ENCODE results near the gene HS2ST1.
"Not testable (repeated sequence)": the region's sequence is repeated elsewhere in the genome, so short reads cannot be mapped to it uniquely, and the experiment has no call there.

HS2ST1 gene

DNA sequence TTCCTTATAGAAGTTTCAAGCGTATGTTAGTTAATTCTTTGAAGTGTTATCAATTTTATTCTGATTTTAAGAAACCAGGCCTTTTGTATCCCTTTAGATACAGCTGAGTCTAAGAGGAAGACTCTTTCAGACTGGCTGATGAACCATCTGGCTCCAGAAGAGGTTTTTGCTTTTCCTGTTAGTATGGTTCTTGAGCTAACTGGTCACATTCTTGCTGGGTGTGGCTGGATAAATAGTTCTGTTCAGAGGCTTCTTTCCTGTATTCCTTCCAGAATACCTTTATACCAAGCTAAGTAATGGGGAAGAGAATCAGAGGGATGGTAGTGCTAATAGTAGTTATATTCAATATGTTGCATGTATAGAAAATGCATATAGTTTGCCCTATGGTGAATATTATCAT is 12.4 kb downstream of the HS2ST1 start:
- DNase-seq, result no peak

DNA sequence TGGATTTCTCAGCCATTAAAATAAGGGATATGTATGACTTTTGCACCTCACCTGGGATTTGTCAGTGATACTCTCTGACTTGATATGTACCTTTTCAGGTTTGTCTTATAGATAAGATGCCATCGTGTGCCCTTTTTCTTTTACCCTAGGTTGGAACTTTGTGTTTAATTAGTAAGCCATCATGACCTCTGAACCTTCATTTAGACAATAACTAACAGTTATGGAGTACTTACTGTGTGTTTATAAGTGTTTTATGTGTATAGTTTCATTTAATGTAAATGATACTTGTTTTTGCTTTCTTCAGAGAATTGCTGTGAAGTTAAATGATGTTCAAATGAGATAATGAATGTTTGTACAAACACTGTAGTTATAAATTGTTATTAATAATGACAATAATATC is 14.4 kb downstream of the HS2ST1 start:
- no peak for DNase-seq

DNA sequence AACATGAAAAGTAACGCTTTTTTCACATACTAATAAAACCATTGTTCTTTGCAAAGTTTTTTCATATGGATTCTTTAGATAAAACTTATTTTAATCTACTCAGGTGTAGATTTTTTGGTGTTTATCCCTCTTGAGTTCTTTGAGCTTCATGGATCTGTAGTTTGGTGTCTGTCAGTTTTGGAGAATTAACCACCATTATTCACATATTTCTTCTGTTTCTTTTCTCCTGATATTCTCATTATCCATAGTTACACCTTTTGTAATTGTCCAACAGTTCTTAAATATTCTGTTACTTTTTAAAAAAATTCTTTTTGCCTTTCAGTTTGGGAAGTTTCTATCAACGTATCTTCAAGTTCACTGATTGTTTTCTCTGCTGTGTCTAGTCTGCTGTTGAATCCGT is 18.6 kb downstream of the HS2ST1 start:
- no peak for DNase-seq

DNA sequence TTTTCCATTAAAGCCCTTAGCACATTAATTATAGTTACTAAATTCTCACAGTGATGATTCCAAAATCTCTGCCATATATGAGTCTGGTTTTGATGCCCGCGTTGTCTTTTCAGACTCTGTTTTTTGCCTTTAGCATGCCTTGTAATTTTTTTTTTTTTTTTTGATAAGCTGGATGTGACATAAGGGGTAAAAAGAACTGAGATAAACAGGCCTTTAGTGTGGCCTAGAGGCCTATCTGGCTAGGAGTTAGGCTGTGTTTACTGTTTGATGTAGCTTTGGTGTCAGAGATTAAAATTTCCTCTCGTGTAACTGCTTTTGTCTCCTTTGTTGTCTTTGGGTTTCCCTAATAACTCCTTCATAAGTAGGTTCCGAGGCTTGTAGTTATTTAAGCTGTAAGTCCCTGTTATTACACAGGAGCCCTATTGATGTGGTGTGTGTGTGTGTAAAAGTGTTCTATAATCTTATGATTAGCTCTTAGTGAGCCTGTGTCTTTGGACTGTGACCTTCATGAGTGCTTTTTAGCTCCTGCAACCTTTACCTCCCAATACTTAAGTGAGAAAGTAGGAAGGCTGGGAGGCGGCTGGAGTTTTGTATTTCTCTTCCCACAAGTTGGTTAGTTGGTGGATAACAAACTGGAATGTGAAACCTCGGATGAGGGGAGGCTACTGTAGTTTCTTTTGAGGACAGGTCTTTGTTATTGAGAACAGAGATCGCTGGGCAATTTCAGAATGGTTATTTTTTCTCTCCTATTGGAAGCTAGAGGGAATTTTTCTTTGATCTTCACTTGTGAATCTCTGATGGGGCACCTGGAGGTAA is 19.3 kb downstream of the HS2ST1 start:
- DNase-seq, result no peak

DNA sequence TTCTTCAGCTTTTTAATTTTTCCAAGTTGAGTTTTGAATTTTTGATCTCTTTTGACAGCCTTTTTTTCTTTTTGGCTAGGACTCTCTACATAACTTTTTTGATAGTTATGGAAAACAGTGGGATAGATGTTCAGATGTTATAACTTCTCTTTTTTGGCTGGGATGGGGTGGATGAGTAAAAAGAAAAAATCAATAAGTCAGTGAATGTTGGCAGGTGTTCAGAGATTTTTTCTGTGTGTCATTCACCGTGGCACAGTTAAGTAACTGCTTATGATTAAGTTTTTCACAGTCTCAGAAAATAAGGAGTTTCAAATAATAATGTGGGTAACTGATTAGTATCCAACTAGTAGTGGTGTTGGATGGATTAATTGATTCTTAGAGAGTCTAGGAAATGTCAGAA is 24.0 kb downstream of the HS2ST1 start:
- no peak for DNase-seq

DNA sequence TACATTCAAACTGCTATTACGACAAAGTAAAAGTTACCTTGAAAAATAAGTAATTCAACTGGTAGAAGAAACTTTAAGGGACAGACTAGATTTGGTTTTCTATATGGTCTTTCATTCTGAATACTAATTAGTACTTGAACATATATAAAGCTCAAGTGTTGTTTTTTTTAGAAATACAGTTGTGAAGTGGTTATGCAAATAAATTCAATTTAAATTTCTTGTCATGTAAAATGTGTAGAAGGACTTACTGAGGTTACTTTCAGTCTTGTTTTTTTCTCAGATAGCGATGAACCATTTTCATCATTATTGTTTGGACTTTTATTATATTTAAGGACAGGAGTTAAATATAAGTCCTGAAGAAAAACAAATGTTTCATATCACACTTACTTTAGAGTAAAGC is 24.4 kb downstream of the HS2ST1 start:
- no peak for DNase-seq

DNA sequence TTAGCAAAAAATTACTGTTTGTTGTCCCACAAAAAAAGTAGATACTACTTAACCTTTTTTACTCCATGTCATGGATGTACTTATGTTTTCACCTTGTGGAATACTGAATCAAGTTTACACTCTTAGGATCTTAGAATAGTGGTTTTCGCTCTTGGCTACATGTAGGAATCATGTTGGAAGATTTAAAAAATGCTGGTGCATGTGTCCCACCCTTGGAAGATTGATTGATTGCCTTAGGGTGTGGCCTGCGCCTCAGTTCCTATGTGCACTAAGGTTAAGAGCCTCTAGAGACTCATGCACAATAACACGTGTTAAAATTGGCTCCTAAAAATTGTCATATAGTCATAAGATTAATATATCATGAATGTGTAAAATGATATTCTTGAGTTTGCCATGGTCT is 25.0 kb downstream of the HS2ST1 start:
- DNase-seq, result no peak

DNA sequence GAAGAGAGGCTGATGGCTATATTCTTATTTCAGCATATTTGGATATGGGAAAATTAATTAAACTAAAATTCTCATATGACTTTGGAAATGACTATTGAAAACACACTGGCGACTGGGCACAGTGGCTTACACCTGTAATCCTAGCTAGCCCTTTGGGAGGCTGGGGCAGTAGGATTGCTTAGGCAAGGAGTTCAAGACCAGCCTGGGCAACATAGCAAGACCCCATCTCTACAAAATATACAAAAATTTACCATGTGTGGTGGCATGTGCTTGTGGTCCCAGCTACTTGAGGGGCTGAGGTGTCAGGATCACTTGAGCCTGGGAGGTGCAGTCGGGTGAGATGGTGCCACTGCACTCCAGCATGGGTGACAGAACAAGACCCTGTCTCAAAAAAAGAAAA is 26.2 kb downstream of the HS2ST1 start:
- DNase-seq, result no peak

DNA sequence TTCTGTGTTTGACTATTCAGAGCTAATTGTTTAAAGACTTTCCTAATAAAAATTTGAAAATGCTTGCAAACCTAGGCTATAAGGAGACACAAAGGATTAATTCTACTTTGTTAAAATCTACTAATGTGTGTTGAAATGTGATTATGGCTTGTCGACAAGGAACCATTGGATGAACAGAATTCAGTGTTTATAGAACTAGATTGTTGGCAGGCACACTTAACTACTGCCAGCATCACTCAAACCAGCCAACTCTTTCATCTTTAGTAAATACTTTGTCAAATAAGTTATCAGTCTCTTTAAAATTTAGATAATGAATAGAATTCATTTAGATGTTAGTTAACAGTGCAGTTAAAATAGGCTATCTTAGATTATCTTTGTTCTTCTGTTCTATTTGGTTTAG is 27.6 kb downstream of the HS2ST1 start:
- no peak for DNase-seq

DNA sequence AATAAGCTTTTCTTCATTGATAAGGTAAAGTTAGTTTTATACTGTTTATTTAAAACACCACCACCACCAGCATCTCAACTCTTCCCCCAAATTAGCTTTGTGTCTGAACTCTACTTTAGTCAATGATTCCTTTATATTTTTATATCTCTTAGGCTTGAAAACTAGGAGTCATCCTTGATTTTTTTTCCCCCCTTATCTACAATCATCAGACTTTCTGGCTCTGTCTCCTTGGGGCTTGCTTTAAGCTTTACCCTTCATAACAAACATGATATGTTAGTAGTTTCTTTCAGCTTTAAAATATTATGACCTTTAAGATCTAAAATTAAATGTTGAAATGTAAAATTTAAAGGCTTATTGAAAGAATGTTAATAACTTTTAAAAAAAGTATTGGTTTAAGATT is 28.3 kb downstream of the HS2ST1 start:
- DNase-seq, result no peak

DNA sequence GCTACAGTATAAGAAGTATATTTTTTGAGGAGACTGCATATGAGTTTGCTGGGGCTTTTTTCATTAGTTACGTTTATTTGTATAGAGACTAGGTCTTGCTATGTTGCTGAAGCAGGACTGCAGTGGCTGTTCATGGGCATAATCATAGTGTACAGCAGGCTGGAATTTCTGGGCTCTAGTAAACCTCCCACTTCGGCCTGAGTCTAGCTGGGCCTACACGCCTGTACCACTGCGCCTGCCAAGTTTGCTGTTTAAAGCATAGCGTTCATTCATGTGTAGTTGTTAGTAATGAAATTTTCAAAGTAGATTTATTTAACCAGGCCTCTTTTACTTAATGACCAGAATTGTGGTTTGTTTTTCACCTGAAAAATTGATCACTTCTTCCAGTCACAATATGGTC is 33.8 kb downstream of the HS2ST1 start:
- DNase-seq, result no peak

DNA sequence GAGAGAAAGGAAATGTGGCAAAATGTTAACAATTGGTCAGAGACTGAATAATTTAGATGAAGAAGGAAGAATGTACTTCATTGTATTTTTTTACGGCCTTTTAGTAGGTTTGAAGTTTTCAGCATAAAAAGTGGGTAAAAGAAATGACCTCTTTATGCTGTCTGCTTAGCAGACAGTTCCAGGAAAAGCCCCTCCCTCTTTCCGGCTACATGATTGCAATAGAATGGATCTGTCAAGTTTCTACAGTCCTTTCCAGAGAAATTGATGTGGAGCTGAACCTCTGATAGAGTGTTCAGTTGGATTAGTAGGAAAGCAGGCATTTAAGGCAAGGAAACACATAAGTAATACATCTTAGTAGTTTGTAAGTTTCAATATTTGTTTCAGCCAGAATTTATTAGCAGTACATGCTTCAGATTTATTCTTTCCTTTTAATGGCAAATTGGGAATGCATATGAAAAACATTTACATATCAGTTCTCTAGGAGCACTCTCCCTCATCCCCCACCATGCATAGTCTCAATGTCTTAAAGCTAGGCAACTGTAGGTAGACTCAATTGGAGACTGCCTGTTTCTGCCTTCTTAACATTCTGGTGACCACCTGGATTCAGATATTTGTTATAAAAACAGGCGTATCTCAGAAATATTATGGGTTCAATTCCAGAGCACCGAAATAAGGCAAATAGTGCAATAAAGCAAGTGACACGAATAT is 36.4 kb downstream of the HS2ST1 start:
- no peak for DNase-seq

DNA sequence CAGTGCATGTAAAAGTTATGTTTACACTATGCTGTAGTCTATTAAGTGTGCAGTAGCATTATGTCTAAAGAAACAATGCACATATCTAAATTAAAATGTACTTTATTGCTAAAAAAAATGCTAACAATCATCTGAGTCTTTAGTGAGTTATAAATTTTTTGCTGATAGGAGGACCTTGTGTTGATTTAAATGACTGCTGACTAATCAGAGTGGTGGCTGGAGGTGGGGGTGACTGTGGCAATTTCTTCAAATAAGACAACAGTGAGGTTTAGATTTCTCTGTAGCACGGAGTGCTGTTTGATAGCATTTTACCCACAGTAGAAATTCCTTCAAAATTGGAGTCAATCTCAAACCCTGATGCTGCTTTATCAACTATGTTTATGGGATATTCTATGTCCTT is 37.0 kb downstream of the HS2ST1 start:
- no peak for DNase-seq

DNA sequence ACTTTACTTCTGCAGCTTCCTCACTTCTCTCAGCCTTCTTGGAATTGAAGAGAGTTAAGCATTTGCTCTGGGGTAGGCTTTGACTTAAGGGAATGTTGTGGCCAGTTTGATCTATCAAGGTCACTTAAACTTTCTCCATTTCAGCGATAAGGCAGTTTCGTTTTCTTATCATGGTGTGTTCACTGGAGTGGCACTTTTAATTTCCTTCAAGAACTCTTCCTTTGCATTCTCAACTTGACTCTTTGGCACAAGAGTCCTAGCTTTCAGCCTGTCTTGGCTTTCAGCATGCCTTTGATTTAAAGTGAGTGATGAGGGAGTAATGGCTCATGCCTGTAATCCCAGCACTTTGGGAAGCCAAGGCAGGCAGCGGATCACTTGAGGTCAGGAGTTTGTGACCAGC is 38.7 kb downstream of the HS2ST1 start:
- no peak for DNase-seq

DNA sequence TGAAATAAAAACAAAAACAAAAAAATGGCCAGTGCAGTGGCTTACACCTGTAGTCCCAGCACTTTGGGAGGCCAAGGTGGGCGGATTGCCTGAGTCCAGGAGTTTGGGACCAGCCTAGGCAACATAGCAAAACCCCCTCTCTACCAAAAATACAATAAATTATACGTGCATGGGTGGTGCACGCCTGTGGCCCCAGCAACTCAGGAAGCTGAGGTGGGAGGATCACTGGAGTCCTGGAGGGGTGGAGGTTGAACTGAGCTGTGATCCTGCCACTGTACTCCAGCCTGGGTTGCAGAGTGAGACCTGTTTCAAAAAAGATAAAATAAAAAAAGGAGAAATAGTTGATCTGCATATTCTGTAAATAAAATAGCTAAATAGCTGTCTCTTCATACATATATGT is 41.2 kb downstream of the HS2ST1 start:
- DNase-seq, result no peak

DNA sequence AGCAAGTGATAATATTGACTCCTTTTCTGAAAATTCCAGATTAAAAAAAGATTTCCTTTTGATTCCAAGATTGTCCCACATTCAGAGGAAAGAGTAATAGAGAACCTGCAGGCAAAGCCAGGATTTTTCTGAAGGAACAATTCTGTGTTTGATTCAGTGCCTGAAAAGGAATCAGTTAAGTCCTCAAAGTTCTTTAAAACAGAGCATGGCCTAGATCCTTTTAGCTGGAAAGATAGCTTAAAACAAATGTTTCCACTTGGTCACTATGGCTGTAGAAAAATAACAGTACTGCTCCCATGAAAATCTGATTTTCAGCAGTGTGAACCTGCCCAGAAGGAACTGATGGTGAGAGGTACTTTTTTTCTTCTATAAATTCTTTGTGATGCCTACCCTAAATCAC is 41.8 kb downstream of the HS2ST1 start:
- no peak for DNase-seq

DNA sequence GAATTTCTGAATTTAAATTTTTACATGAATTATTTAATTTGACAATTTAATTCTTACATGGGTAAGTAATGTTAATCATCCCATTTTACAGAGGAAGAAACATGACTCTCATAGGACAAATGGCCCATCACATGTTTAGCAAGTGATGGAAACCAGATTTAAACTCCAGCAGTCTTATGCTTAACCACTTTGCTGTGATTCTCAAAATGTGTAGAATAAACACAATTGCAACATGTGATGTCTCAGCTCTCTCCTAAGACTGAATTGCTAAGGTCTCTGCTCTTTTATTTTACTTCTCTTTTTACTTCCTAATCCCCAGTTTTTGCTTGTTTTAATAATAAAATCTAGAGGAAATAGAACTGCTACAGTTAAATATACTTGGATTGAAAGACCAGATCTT is 42.8 kb downstream of the HS2ST1 start:
- DNase-seq, result no peak

DNA sequence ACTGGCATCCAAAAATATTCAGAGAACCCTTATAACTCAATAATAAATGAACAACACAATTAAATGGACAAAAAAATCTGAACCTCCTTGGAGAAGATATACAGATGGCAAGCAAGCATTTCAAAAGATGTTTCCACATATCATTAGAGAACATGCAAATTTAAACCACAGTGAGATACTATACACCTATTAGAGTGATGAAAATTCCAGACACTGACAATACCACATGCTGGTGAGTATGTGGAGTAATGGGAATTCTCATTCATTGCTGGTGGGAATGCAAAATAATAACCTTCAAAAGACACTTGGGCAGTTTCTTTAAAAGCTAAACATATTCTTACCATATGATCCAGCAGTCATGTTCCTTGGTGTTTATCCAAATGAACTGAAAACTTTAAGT is 46.1 kb downstream of the HS2ST1 start:
- DNase-seq, result no peak

DNA sequence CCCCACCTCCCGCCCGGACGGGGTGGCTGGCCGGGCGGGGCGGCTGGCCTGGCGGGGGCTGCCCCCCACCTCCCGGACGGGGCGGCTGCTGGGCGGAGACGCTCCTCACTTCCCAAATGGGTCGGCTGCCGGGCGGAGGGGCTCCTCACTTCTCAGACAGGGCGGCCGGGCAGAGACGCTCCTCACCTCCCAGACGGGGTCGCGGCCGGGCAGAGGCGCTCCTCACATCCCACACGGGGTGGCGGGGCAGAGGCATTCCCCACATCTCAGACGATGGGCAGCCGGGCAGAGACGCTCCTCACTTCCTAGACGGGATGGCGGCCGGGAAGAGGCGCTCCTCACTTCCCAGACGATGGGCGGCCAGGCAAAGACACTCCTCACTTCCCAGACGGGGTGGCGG is 49.4 kb downstream of the HS2ST1 start:
- not testable (repeated sequence) for DNase-seq

DNA sequence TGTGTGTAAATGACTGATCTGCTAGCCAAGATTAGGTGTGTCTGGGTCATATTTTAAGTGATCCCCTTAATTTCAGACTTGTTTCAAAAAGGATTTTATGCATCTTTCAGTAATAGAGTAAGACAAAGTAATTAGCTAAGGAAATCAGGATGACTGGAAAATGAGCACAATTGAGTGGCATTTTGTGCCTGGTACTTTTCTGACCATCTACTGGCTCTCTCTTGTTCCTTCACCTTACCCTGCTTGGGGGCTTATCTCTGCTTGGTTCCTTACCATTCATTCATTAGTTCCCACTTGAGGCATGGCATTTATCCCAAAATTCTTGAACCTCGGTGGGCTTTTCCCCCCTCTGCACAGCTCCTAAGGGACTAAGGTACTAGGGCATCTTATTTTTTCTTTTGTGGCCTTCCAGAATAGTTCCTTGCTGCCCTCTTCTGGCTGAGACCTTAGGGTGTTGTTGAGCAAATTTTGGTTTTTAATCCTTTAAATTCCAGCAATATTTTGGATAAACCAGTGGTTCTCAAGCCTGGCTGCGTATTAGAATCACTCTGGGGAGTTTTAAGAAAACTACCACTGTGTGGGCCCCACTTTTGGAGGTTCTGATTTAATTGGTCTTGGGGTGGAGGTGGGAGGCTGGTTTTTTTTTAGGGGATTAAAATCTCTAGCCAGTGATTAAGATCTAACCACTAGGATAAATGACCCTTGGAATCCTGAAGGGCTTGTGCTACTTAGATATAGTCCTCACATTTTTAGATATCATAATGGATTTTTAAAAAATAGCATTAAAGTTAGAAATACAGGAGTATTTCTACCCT is 50.8 kb downstream of the HS2ST1 start:
- DNase-seq, result no peak

DNA sequence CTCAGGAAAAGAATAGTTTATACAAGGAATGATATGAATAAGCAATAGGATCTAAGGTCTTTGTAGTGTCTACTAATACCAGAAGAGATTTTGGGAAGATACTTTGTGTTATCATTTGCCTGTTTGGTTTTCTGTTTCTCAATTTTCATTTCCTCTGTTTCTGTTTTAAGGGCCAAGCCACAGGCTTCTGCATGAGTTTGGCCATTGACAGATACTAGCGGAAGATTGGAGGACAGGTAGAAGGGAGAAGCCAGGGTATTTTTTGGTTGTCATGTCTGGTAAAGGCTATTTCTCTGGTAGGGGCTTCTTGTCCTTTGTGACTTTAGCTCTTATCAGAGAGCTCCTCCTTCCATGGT is 51.4 kb downstream of the HS2ST1 start:
- DNase-seq, result no peak

DNA sequence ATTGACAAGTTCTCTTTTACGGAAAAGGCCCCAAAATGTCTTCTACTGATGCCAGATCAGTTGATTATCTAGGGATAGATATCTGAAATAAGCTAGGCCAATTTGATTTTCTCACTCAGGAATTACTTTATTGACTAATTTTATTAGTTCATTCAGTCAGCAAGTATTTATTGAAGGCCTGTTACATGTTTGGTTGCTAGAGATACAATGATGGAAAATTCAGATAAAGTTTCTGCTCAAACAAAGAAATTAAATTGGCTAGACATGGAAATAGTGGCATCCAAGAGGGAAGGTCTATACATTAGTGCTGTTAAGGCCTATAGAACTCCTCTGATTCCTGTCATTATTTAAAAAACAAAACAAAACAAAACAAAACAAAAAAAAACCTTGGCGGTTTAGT is 56.5 kb downstream of the HS2ST1 start:
- DNase-seq, result no peak

DNA sequence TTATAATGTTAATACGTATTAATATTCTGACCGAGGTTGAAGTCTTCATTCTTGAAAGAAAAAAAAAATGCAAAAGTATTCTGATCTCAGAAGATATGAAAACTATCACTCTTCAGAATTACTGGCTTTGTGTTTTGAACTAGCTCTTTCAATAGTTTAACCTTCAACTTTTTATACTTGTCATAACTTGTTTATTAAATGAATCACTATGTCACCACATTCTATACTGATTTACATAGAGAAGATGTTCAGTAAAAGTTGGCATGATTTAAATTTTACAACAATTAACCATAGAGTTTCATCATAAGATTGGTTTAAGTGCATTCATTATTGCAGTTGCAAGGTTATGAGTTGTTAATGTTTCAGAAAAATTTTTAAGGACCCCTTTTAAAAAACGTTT is 57.3 kb downstream of the HS2ST1 start:
- no peak for DNase-seq

DNA sequence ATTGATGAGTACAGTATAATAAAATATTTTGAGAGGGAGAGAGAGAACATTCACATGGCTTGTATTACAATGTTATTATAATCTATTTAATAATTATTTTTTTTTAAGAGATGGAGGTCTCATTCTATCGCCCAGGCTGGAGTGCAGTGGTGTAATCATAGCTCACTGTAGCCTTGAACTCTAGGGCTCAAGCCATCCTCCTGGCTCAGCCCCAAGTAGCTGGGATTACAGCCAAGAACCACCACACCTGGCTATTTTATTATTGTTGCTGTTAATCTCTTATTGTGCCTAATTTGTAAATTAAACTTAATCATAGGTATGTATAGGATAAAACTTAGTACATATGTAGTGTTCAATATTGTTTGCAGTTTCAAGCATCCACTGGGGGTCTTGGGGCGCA is 57.8 kb downstream of the HS2ST1 start:
- no peak for DNase-seq
